ENCODE data around the gene FAF1.
"Not testable (repeated sequence)": the region's sequence is repeated elsewhere in the genome, so short reads cannot be mapped to it uniquely, and the experiment has no call there.

The FAF1 gene

GRCh38 chr1:50542362-50542761 lies 417.7 kb downstream of the FAF1 start:
- H3K27ac ChIP-seq = no peak overlapping the region
- H3K4me2 ChIP-seq (ENCODE audit: low read length) = no peak overlapping the region
- H3K36me3 ChIP-seq (ENCODE audit: control insufficient read depth, insufficient read depth, low read length) = no peaks in the 10 kb centered on the region
- no peaks in the 10 kb centered on the region for H3K27me3 ChIP-seq (ENCODE audit: control insufficient read depth, insufficient read depth, low read length)
- no peak overlapping the region for H2AFZ ChIP-seq
- no peaks in the 10 kb centered on the region for H3K79me2 ChIP-seq
- H3K4me1 ChIP-seq = no peaks in the 10 kb centered on the region
- TF ChIP-seq CTCF (IDR thresholded peaks at IDR 0.05) = no peak
- no peak overlapping the region for H3K4me3 ChIP-seq (ENCODE audit: low read depth, low read length)
- no peak overlapping the region for H3K9ac ChIP-seq
- no peaks in the 10 kb centered on the region for H3K9me3 ChIP-seq (ENCODE audit: control insufficient read depth, low read length)

GRCh38 chr1:50538476-50538875 lies 421.6 kb downstream of the FAF1 start:
- no peak for TF ChIP-seq CTCF (IDR thresholded peaks at IDR 0.05)
- Histone ChIP-seq H3K4me1 (no peaks in the 10 kb centered on the region), H2AFZ (no peak overlapping the region), H3K27me3 (ENCODE audit: control insufficient read depth, insufficient read depth, low read length) (no peaks in the 10 kb centered on the region), H3K36me3 (ENCODE audit: control insufficient read depth, insufficient read depth, low read length) (no peaks in the 10 kb centered on the region), H3K27ac (no peak overlapping the region), H3K4me2 (ENCODE audit: low read length) (no peak overlapping the region), H3K9ac (no peak overlapping the region), H3K9me3 (ENCODE audit: control insufficient read depth, low read length) (no peaks in the 10 kb centered on the region), H3K4me3 (ENCODE audit: low read depth, low read length) (no peak overlapping the region), H3K79me2 (no peaks in the 10 kb centered on the region)

- Histone ChIP-seq H3K36me3 (ENCODE audit: control insufficient read depth, insufficient read depth, low read length) (no peaks in the 10 kb centered on the region), H3K4me3 (ENCODE audit: low read depth, low read length) (no peak overlapping the region), H3K27me3 (ENCODE audit: control insufficient read depth, insufficient read depth, low read length) (no peaks in the 10 kb centered on the region), H3K27ac (no peak overlapping the region), H3K9me3 (ENCODE audit: control insufficient read depth, low read length) (no peaks in the 10 kb centered on the region), H2AFZ (no peak overlapping the region), H3K4me1 (no peaks in the 10 kb centered on the region), H3K4me2 (ENCODE audit: low read length) (no peak overlapping the region), H3K79me2 (no peaks in the 10 kb centered on the region), H3K9ac (no peak overlapping the region)
- TF ChIP-seq CTCF (IDR thresholded peaks at IDR 0.05) = no peak
Measured at GRCh38 chr1:50531601-50532000, 428.5 kb downstream of the FAF1 start.

GRCh38 chr1:50531027-50531426 lies 429.0 kb downstream of the FAF1 start:
- TF ChIP-seq CTCF (IDR thresholded peaks at IDR 0.05) = no peak
- Histone ChIP-seq H3K27ac (no peak overlapping the region), H3K4me3 (ENCODE audit: low read depth, low read length) (no peak overlapping the region), H3K4me2 (ENCODE audit: low read length) (no peak overlapping the region), H3K79me2 (no peaks in the 10 kb centered on the region), H3K9me3 (ENCODE audit: control insufficient read depth, low read length) (no peaks in the 10 kb centered on the region), H3K4me1 (no peaks in the 10 kb centered on the region), H2AFZ (no peak overlapping the region), H3K27me3 (ENCODE audit: control insufficient read depth, insufficient read depth, low read length) (no peaks in the 10 kb centered on the region), H3K9ac (no peak overlapping the region), H3K36me3 (ENCODE audit: control insufficient read depth, insufficient read depth, low read length) (no peaks in the 10 kb centered on the region)

GRCh38 chr1:50529510-50529909 lies 430.6 kb downstream of the FAF1 start:
- no peak overlapping the region for H3K9ac ChIP-seq
- H3K4me1 ChIP-seq = no peaks in the 10 kb centered on the region
- H3K4me2 ChIP-seq (ENCODE audit: low read length) = no peak overlapping the region
- H3K36me3 ChIP-seq (ENCODE audit: control insufficient read depth, insufficient read depth, low read length) = no peaks in the 10 kb centered on the region
- no peak overlapping the region for H3K27ac ChIP-seq
- no peak overlapping the region for H3K4me3 ChIP-seq (ENCODE audit: low read depth, low read length)
- no peaks in the 10 kb centered on the region for H3K27me3 ChIP-seq (ENCODE audit: control insufficient read depth, insufficient read depth, low read length)
- no peaks in the 10 kb centered on the region for H3K79me2 ChIP-seq
- no peaks in the 10 kb centered on the region for H3K9me3 ChIP-seq (ENCODE audit: control insufficient read depth, low read length)
- TF ChIP-seq CTCF (IDR thresholded peaks at IDR 0.05) = no peak
- H2AFZ ChIP-seq = no peak overlapping the region

- not testable (repeated sequence) for H3K36me3 ChIP-seq (ENCODE audit: control insufficient read depth, insufficient read depth, low read length); H3K4me2 ChIP-seq (ENCODE audit: low read length); H3K4me3 ChIP-seq (ENCODE audit: low read depth, low read length); H3K27me3 ChIP-seq (ENCODE audit: control insufficient read depth, insufficient read depth, low read length); H3K9me3 ChIP-seq (ENCODE audit: control insufficient read depth, low read length); H3K79me2 ChIP-seq; H3K9ac ChIP-seq; H3K4me1 ChIP-seq; H3K27ac ChIP-seq; H2AFZ ChIP-seq
Measured at GRCh38 chr1:50527987-50528320, 432.1 kb downstream of the FAF1 start.

All from parathyroid adenoma (tissue), 2 donors.